Measurements from ENCODE around the gene GALNT18.
"Not testable (repeated sequence)": the region's sequence is repeated elsewhere in the genome, so short reads cannot be mapped to it uniquely, and the experiment has no call there.

The GALNT18 gene

GRCh38 chr11:11451501-11452005 is 170.3 kb downstream of the GALNT18 start:
- DNase-seq, result no peak

DNA sequence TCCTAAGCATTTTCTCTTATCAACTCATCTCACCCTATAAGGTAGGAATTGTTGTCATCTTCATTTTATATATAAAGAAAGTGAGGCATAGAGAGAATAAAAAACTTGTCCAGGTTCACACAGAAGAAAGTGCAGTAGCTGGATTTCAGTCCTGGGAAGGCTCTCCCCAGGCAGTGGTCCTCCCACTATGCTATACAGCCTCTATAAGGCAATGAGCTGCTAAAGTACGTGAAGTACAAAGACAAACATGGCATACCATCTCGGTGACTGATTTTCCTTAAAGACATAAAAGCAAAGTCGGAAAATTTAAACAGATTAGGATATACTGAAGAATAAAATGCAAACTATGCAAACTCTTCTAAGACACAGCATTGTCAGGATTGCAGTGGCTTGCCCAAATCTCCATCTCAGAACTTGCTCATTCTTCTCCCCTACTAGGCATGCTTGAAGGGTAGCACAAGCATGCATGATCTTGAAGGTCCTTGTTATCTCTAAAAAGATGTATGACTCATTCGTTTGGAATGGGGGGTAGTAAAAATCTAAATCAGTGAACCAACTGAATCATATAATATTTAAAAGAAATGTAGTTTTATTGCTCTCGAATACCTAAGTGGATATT is 171.0 kb downstream of the GALNT18 start:
- DNase-seq, result no peak

- no peak for DNase-seq
These were observed 172.5 kb downstream of the GALNT18 start for GRCh38 chr11:11449327-11449726.

DNA sequence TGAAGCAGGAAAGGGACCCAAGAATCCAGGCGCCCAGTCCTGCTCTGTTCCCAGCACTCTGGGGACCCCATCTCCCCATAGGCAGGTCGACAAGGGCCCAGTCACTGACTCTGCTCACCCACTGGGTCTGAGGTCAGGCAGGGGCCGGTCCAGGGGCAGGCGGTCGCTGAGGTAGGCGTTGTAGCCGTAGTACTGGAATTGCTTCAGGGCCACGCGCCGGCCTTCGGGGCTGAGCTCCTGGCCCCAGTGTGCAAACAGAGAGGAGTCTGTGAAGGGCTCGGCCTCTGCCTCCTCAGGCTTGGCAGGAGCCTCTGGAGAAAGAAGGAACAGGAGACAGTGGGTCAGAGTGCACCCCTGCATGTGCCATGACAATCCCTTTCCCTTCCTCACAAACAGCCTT is 173.2 kb downstream of the GALNT18 start:
- no peak for DNase-seq

GRCh38 chr11:11447601-11448000 is 174.2 kb downstream of the GALNT18 start:
- not testable (repeated sequence) for DNase-seq

DNA sequence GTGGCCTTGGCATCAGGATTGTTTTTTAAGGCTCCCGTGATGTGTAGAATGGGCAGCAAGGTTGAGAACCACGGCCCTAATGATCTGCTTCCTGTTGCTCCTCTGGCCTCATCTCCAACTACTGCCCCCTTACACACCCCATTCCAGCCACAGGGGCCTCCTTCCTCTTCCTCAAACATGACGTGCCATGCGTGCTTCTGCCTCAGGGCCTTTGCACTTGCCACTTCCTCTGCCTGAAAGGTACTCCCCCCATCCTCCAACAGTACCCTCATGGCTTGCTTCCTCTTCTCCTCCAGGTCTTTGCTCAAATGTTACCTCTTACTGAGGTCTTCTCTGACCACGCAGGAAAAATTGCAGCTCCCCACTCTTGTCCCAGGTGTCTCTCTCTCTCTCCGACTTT is 174.8 kb downstream of the GALNT18 start:
- no peak for DNase-seq

DNA sequence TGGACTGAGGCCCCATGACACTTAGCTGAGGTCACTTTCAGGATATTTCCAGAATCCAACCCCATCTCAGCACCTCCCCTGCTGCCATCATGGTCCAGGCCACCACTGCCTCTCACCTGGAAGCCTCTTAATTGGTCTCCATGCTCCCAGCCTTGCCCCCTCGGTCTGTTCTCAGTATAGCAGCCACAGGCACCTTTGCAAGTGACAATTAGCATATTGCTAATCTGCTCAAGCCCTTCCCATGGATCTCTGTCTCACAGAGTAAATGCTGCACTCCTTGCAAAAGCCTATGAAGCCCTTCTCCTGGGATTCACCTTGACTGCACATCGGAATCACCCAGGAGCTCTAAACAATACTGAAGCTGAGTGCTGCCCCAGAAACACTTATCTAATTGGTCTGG is 175.2 kb downstream of the GALNT18 start:
- DNase-seq, result no peak

- DNase-seq, result no peak
These were observed 176.2 kb downstream of the GALNT18 start for GRCh38 chr11:11445441-11446185.

- DNase-seq, result no peak
These were observed 177.0 kb downstream of the GALNT18 start for GRCh38 chr11:11444804-11445131.

DNA sequence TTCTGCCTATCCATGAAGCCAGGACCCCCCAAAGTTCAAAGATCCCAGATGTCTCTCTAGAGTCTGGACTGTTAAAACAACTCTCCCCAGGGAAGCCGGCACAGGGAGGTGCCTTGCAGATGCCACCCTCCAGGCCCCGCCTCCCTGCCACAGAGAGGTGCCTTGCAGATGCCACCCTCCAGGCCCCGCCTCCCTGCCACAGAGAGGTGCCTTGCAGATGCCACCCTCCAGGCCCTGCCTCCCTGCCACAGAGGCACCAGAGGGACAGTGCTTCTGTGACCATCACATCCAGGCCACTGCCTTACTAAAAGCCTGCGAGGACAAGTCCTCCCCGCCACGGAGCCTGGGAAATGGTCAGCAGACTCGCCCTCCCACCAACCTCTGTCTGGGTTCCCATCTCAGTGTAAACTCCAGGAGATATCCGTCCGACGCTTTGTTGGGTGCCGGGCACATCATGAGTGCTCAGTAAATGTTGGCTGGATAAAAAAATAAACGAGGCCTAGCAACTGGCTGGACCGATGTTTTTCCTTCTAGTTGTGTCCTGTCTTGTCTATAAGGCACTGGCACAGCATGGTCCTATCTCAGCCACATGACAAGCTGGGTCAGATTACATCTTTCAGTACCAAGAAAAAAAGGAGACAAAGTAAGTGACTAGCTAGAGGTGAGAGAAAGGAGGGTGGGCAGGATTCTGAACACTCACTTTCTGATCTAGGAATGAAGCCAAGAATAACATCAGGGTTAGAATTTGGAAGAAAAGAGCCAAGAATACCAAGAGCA is 177.6 kb downstream of the GALNT18 start:
- no peak for DNase-seq

- DNase-seq, result no peak
These were observed 179.0 kb downstream of the GALNT18 start for GRCh38 chr11:11442791-11443190.

- no peak for DNase-seq
These were observed 180.3 kb downstream of the GALNT18 start for GRCh38 chr11:11441516-11441915.

GRCh38 chr11:11441091-11441490 is 180.7 kb downstream of the GALNT18 start:
- no peak for DNase-seq

DNA sequence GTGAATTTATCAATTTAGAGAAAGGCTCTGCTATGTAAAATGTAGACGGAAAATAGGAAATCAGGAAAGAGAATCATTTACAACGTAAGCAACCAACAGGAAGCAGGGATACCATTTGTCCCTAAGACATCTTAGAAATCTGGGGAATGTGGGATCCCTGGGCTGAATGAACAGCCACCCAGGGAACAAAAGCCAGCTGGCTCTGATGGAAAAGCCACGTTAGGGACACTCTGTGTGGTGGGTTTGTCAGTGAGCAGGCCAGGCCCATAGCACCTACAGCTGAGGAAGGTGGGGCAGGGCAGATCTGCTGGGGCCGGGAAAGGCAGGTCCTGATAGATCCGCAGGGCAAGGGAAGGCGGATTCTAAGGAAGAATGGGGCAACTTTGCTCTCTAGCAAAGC is 181.7 kb downstream of the GALNT18 start:
- DNase-seq, result no peak

DNA sequence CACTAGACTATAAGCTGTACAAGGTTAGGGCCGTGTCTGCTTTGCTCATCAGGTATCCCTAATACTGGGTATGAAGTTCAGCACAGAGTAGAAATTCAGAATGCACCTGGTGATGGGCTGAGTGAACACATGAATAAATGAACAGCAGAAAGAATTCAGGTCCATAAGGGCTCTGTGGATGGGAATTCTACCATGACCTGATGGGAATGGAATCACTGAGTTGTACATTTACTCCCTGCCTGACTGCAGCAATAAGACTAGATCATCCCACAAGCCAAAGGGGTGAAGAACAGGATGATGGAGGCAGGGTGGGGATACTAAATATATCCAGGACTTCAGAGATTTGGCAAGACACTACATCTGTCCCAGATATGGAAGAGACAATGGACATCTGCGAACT is 182.2 kb downstream of the GALNT18 start:
- DNase-seq, result no peak

DNA sequence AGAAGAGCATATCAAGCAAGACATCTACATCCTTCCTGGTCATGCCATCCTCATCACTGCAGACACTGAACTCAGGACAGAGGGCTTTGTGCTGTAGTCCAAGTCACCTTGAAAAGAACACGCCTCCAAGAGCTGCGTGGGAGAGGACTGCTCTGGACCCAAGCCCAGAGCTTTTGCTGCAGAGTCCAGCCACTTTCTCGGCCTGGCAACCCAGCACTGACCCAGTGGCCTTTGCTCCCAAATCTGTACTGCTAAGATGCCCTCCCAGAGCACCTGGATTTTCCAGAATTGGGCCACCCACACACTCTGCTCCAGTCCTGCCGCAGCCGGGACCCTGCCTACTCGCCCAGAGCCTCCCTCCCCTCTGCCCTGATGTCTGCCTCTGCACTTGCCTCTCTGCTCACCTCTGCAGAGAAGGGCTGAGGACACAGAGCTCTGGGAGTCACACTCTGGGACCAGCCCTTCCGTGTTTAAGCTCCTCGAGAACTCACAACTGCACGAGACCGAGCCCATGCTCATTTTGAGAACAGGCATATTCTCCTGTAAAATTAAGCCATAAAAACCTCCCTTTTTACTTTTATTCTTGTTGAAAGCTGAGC is 185.0 kb downstream of the GALNT18 start:
- no peak for DNase-seq

DNA sequence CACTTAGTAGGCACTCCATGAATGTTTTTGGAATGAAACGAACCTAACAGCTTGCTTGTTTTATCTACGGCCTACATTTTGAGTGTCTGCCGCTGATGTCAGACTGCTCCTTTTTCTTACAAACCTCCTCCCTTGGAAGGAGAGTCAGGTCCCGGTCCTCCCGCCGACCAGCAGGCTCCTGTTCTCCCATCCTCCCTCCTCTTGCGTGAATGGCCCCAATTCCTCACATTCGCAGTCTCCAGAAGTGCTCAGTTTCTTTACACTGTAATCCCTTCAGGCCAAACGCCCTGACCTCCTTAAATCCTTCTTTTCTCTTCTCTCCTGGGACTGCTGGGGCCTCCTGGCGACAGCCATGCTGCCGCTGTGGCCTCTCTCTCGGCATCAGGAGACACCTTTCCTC is 186.2 kb downstream of the GALNT18 start:
- no peak for DNase-seq

DNA sequence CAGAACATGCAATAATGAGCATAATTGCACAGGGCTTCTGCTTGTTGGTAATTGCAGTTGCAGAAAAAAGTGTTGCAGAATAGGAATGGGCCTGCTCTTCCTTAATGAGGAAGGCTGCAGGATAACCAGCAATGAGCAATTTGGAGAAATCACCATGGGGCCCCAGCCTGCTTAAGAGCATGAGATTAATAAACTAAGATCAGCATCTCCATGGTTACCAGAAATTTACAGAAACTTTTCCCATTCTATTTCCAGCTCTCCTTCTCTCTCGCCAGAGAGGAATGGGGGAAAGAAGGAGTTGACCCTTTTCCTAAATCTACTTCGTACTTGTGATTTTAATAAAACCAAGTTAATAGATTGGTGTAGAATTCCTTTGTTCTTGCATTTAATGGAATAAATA is 187.8 kb downstream of the GALNT18 start:
- DNase-seq, result no peak

DNA sequence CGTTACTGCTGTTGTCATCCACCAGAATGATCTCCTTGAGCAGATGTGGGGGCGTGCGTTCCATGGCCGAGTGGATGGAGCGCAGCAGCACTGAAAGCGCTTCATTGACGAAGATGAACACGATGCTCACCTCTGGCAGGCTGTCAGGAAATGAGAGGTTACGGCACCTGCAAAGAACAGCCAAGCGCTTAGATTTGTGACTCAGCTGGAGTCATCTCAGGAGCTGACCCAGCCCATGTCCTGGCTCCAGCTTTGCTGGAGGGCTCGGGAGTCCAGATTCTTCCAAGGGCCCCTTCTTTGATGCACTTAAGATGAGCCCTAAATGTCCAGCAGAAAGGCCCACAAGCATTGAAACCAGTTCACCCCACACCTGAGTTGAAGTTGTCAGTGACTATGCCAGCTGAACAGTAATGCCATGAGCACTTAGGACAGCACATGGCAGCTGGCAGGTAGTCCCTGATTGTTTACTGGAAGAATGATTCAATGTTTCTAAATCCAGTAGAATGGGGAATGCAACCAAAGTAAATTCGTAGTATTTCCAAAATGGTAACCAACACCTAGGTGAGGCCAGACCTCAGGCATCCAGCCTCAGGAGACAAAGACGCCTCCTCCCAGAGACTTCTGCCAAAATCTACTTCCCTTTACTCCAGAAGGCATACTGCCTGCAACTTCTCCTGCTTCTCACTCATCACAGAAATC is 189.0 kb downstream of the GALNT18 start:
- DNase-seq, result no peak

DNA sequence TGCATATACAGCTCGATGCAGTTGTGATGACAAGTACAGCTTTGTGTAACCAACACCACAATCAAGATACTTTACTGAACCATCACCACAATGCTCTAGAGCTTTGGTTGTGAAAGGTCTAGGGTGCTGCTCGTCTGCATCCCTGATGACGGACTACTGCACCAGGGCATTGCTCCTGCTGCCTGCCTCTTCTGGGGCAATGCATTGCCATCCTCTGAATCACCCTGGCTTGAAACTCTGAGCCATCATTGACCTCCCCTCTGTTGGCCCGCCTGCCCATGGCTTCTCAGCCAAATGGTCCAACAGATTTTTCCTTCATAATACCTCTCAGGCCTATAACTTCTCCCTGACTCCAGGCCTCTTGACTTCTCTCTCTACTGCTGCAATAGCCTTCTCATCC is 191.4 kb downstream of the GALNT18 start:
- DNase-seq, result no peak

GRCh38 chr11:11428714-11429113 is 193.1 kb downstream of the GALNT18 start:
- no peak for DNase-seq

DNA sequence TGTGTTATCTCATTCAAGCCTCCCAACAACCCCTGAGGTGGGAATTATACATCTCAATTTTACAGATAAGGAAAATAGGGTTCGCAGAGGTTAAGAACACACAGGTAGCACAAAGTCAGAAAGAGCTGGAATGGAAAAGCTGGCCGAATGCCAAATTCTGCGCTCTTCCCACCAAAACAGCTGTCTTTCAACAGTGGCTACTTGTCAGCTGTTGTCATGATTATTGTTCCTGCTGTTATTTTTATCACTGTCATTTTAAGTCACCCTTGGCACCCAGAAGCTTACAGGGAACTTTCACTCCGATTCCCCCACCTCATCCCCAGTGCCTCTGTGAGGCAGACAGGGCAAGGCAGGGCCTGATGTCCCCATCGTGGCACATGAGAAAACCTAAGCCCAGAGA is 194.3 kb downstream of the GALNT18 start:
- DNase-seq, result no peak

GRCh38 chr11:11427140-11427539 is 194.7 kb downstream of the GALNT18 start:
- no peak for DNase-seq

Measured in stimulated activated CD8-positive, alpha-beta memory T cell treated with anti-CD3 and anti-CD28 coated beads, Interleukin-4, amount 100 ng/mL, for 48 hours (primary cell).